GM23338 (cell line): ENCODE measurements around the gene RNF223.

Experiments used
- CTCF ChIP-seq, 2 experiments: fragments of 200-600 bp in 1 of 2; sonication (generic) in 1 of 2; conservative IDR thresholded peaks; 2 replicates each; pipeline versions ENCODE4 v1.5.1 to v1.6.1; 2016 to 2017; ENCODE audit warnings: antibody characterized with exemption in 2 of 2, low read depth in 2 of 2, mild to moderate bottlenecking in 2 of 2, moderate library complexity in 1 of 2
- POLR2AphosphoS5 ChIP-seq: IDR thresholded peaks from 2 replicates; pipeline ENCODE4 v1.6.1; 2016; ENCODE audit warnings: antibody characterized with exemption, low read depth

GRCh38 chr1:1061682-1062345 lies 12.3 kb downstream of the RNF223 start:
- TF ChIP-seq CTCF (conservative IDR thresholded peaks at IDR 0.05; ENCODE audit: low read depth in 2 of 2): no peak
- no peak for TF ChIP-seq POLR2AphosphoS5
